ENCODE data around the gene CHD5.

CHD5 gene

GRCh38 chr1:6112690-6113005, 67.5 kb downstream of the CHD5 start:
- DNase-seq = no peak

GRCh38 chr1:6111991-6112689, 68.0 kb downstream of the CHD5 start:
- DNase-seq = no peak

- no peak for DNase-seq
Measured at GRCh38 chr1:6111571-6111970, 68.5 kb downstream of the CHD5 start.

GRCh38 chr1:6110326-6110725, 69.8 kb downstream of the CHD5 start:
- no peak for DNase-seq

- no peak for DNase-seq
Measured at GRCh38 chr1:6109688-6110087, 70.4 kb downstream of the CHD5 start.

GRCh38 chr1:6108937-6109614, 71.0 kb downstream of the CHD5 start:
- no peak for DNase-seq

- no peak for DNase-seq
Measured at GRCh38 chr1:6108476-6108875, 71.6 kb downstream of the CHD5 start.

- no peak for DNase-seq
Measured at GRCh38 chr1:6107409-6108356, 72.4 kb downstream of the CHD5 start.

- no peak for DNase-seq
Measured at GRCh38 chr1:6106977-6107376, 73.1 kb downstream of the CHD5 start.

GRCh38 chr1:6106321-6106731, 73.8 kb downstream of the CHD5 start:
- DNase-seq = no peak

- no peak for DNase-seq
Measured at GRCh38 chr1:6105763-6106162, 74.4 kb downstream of the CHD5 start.

GRCh38 chr1:6105218-6105679, 74.9 kb downstream of the CHD5 start:
- no peak for DNase-seq

- no peak for DNase-seq
Measured at GRCh38 chr1:6104631-6105030, 75.5 kb downstream of the CHD5 start.

GRCh38 chr1:6103854-6104530, 76.1 kb downstream of the CHD5 start:
- DNase-seq = no peak

- no peak for DNase-seq
Measured at GRCh38 chr1:6103111-6103853, 76.8 kb downstream of the CHD5 start.

GRCh38 chr1:6102532-6102845, 77.6 kb downstream of the CHD5 start:
- no peak for DNase-seq

GRCh38 chr1:6101826-6102531, 78.1 kb downstream of the CHD5 start:
- DNase-seq = no peak

- no peak for DNase-seq
Measured at GRCh38 chr1:6100861-6101783, 79.0 kb downstream of the CHD5 start.

- DNase-seq = no peak
Measured at GRCh38 chr1:6099787-6100765, 80.0 kb downstream of the CHD5 start.
